HG03139 (cell line): ENCODE data around the gene AGO3.

Experiments used
- ATAC-seq: cut with Tn5 transposase; IDR thresholded peaks from one replicate; pipeline ENCODE4 v1.9.1; 2021; ENCODE audit not compliant: unreplicated experiment

Gene AGO3

DNA sequence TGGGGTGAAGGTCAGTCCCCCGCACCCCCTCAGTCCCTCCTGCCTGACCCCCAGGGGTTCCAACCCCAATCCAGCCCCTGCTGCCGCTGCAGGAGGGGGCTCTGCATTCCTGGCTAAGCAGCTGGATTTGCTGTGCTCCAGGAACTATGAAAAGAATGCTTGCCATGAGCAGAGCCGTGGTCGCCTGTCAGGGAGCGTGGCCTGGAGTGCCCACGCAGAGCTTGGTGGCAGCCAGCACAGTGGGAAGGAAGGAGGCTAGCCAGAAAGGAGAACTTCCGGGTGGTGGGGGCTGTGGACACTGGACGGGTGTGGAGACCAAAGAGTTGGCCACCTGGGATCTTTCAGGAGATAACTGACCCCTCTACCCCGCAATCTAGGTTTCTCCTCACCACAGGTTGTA is 188.6 kb downstream of the AGO3 start:
- ATAC-seq, result no peak
